ENCODE measurements around the gene RERE. TPM values are rescaled to one million over a fixed set of nuclear protein-coding genes. Genes with fewer than 3 reads are reported as not detected.
A peak's percentile ranks its signal among the peaks of the same experiment; 100 is the strongest.

RERE gene
- total and polyA plus RNA-seq, 4 donors = 116 to 434 (median 161) TPM

DNA sequence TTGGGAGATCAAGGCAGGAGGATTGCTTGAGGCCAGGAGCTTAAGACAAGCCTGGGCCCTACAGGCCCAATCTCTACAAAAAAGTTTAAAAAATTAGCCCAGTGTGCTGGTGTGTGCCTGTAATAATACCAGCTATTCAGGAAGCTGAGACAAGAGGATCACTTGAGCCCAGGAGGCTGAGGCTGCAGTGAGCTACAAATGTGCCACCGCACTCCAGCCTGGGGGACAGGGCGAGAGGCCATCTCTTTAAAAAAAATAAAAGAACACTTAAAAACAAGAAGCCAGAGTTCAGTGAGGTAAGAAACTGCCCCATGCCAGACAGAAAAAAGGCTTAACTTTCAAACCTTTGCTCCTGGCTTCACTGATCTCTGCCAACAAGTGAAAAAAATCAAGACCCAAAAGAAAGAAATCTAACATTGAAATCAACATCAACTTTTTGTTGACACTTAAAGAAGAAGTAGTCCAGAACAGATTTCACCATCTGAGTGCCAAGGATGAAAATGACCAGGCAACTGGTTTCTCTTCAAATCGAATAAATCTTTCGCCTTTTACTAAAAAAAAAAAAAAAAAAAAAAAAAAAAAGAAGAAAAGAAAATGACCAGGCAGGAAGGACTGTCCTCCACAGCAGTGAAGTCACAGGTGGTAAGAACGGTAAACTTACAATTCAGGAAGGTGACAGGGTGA is 448.3 kb downstream of the RERE start:
- H3K4me3 ChIP-seq (ENCODE audit: low read depth, low read length) = no peak overlapping the region
- H3K9me3 ChIP-seq (ENCODE audit: control insufficient read depth, insufficient read depth, low read length) = no peaks in the 10 kb centered on the region
- 47% methylated on average over 3 of the region's 5 CpGs for WGBS (ENCODE audit: insufficient coverage)
- DNase-seq (ENCODE audit: low read depth in 4 of 6, low spot score in 6 of 6) = peak in 1 of 6 donors; percentile 7
- peaks cover 82% of the 10 kb centered on the region for H3K4me1 ChIP-seq (ENCODE audit: control insufficient read depth, insufficient read depth, low read length)
- H3K27ac ChIP-seq (ENCODE audit: low read depth, low read length) = peak overlapping the region; percentile 87
- H3K27me3 ChIP-seq (ENCODE audit: control insufficient read depth, insufficient read depth, low read length) = no peaks in the 10 kb centered on the region
- peaks cover 27% of the 10 kb centered on the region for H3K36me3 ChIP-seq (ENCODE audit: control insufficient read depth, insufficient read depth, low read length)

DNA sequence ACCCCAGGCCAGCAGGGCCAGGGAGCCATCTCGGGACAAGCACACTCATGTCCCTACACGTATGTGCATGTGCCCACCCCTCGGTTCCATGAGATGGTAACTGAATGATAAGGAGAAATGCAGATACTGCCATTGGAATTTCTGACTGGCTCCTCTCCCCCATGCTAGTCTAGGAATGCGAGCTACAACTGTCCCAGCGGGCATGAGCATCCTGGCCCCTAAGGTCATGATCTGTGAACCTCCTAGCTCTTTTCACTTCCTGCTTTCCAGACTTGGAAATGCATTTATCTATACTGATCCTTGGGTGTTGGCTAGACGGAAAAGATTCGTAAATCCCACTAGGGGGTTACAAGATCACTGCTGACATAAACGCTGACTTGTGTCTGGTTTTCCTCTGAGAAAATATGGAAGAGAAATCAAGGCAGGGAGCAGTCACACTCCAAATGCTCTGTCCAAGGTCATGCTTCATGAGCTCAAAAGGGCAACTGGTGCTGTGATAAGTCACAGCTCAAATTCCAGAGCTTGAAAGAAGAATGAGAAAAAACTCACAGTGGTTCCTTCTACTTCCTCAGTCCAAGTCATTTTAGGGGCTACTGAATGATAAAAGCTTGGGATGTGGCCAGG is 449.8 kb downstream of the RERE start:
- Histone ChIP-seq H3K27ac (ENCODE audit: low read depth, low read length) (no peak overlapping the region), H3K9me3 (ENCODE audit: control insufficient read depth, insufficient read depth, low read length) (no peaks in the 10 kb centered on the region), H3K4me1 (ENCODE audit: control insufficient read depth, insufficient read depth, low read length) (peaks cover 81% of the 10 kb centered on the region), H3K36me3 (ENCODE audit: control insufficient read depth, insufficient read depth, low read length) (peaks cover 39% of the 10 kb centered on the region), H3K27me3 (ENCODE audit: control insufficient read depth, insufficient read depth, low read length) (no peaks in the 10 kb centered on the region), H3K4me3 (ENCODE audit: low read depth, low read length) (no peak overlapping the region)
- 94% methylated on average over 5 of the region's 8 CpGs for WGBS (ENCODE audit: insufficient coverage)
- DNase-seq (ENCODE audit: low read depth in 4 of 6, low spot score in 6 of 6) = no peak

DNA sequence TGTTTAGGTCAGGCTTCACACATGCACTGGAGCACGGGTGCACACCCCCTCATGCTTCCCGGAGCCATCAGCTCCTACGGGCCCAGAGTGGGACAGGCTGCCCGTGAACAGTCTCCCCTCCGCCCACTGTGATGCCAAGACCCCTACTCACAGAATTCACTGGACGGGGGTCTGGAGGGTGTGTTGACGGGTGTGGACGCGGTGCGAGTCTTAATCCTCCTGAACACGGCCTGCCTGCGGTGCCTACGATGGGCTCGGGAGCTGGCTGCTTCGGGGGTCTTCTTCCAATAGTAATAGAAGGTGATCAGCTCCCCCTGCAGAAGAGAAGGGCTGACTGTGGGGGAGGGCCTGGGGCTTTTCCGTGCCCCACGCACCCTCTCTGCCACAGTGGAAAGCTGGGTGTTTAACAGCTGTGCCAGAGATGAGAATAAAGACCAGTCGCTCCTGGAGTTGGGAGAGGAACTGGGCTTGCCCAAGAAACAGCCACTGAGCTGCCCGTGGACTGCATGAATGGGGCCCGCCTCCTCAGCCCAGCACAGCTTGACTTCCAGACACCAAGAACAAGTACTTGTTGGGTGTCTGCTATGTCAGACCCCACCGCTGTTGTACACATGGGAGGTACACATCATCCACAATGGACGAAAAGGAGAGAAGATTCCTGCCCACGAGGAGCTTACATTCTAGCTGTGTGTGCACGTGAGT is 451.6 kb downstream of the RERE start:
- Histone ChIP-seq H3K4me1 (ENCODE audit: control insufficient read depth, insufficient read depth, low read length) (peaks cover 69% of the 10 kb centered on the region), H3K4me3 (ENCODE audit: low read depth, low read length) (no peak overlapping the region), H3K36me3 (ENCODE audit: control insufficient read depth, insufficient read depth, low read length) (peaks cover 53% of the 10 kb centered on the region), H3K27ac (ENCODE audit: low read depth, low read length) (no peak overlapping the region), H3K9me3 (ENCODE audit: control insufficient read depth, insufficient read depth, low read length) (no peaks in the 10 kb centered on the region), H3K27me3 (ENCODE audit: control insufficient read depth, insufficient read depth, low read length) (no peaks in the 10 kb centered on the region)
- WGBS (ENCODE audit: insufficient coverage) = 94% methylated on average over 18 of the region's 24 CpGs
- no peak for DNase-seq (ENCODE audit: low read depth in 4 of 6, low spot score in 6 of 6)

DNA sequence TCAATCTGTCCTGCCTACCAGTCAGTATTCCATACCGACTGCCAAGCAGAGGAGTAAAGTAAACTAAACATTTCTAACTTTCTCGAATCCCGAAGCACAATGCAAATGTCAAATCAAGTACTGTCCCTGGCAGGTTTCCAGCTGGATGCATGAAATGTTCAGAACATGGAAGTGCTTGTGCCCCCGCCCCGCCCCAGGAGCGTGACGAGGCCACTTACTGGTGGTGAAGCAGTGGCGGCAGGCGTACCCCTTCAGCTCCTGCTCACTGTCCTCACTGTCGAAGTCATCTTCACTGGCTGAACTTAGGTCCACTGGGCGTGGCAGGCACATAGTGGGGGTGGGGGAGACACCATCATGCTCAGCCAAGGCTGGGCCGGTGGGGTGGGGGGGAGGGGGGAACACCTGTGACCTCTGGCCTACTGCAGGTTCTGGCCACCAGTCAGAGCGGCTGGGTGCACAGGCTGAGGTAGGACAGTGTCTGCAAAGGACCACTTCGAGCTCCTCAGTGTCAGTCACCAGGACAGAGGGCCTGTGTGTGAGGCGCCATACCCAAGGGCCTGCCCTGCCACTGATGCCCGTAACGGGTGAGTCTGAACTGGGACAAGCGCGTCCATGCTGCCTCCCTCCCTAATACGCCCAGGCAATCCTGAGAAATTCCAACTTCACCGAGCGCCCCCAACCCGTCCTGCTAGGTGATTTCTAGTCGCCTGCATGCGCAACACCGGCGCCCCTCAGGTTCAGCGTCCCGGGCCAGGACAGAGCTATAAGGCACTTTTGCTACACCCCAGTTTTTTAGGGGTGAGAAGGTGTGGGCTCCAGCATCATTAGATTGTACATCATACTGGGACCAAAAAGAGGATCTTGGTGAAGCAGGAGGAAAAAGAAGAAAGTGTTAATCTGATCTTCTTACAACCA is 452.7 kb downstream of the RERE start:
- peak in 1 of 6 donors; percentile 14 for DNase-seq (ENCODE audit: low read depth in 4 of 6, low spot score in 6 of 6)
- peaks cover 64% of the 10 kb centered on the region for H3K36me3 ChIP-seq (ENCODE audit: control insufficient read depth, insufficient read depth, low read length)
- H3K4me3 ChIP-seq (ENCODE audit: low read depth, low read length) = no peak overlapping the region
- peak overlapping the region; percentile 10 for H3K27ac ChIP-seq (ENCODE audit: low read depth, low read length)
- H3K27me3 ChIP-seq (ENCODE audit: control insufficient read depth, insufficient read depth, low read length) = no peaks in the 10 kb centered on the region
- 88% methylated on average over 22 of the region's 29 CpGs for WGBS (ENCODE audit: insufficient coverage)
- H3K4me1 ChIP-seq (ENCODE audit: control insufficient read depth, insufficient read depth, low read length) = peaks cover 63% of the 10 kb centered on the region
- H3K9me3 ChIP-seq (ENCODE audit: control insufficient read depth, insufficient read depth, low read length) = no peaks in the 10 kb centered on the region

DNA sequence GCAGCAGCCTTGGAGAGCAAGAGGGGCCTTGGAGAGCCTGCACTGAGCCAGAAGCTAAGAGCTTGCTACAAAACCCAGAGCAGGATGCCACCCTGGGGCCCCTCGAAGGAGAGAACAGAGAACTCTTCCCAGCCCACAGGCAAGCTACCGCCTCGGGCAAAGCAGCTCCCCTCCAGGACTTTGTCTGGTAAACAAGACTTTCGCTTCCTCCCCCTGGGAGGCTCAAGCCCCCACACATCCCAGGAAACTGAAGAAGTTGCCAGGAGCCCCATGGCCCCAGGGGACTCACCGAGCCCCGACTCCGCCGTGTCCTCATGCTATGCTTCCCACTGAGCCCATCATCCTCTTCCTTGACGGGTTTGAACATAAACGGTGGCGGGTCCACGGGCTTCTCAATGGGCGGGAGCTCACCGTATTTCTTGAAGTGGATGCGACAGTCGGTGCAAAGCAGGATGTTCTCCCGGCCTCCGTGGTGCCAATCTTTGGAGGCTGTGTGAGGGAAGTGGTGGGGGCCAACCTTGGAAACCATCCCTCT is 453.6 kb downstream of the RERE start:
- WGBS (ENCODE audit: insufficient coverage) = 46% methylated on average over 15 of the region's 18 CpGs

DNA sequence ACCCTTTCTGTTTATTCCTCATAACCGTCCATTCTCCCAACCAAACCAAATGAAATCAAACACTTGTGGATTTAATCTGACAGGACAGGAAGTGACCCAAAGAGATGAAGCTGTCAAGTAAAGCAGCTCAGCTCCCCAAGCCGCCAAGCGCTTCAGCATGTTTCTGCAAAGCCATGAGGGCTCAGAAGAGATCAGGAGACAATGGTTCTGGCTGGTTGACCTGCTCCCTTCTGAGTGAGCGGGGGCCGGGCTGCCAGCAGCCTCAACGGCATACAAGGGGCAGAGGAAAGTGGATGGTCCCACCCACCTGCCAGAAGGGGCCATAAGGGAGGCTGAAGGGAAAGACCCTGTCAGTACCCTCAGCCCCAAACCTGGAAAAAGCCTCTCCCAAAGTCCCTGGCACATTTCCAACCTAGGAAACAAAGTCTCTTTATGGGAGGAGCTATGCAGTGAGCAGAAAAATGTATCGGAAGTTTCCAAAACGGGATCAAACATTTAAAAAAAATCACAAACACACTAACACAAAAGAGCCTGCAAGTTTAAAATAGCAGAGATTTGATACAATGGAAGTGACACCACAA is 454.2 kb downstream of the RERE start:
- H3K4me3 ChIP-seq (ENCODE audit: low read depth, low read length) = no peak overlapping the region
- peaks cover 53% of the 10 kb centered on the region for H3K4me1 ChIP-seq (ENCODE audit: control insufficient read depth, insufficient read depth, low read length)
- H3K36me3 ChIP-seq (ENCODE audit: control insufficient read depth, insufficient read depth, low read length) = peaks cover 79% of the 10 kb centered on the region
- peak in 2 of 6 donors; percentile 15 to 34 for DNase-seq (ENCODE audit: low read depth in 4 of 6, low spot score in 6 of 6)
- WGBS (ENCODE audit: insufficient coverage) = 65% methylated on average over 6 of the region's 8 CpGs
- no peaks in the 10 kb centered on the region for H3K9me3 ChIP-seq (ENCODE audit: control insufficient read depth, insufficient read depth, low read length)
- H3K27ac ChIP-seq (ENCODE audit: low read depth, low read length) = peak overlapping the region; percentile 25
- no peaks in the 10 kb centered on the region for H3K27me3 ChIP-seq (ENCODE audit: control insufficient read depth, insufficient read depth, low read length)

More for the DNA sequence above, 453.6 kb downstream of the RERE start:
- H3K9me3 ChIP-seq (ENCODE audit: control insufficient read depth, insufficient read depth, low read length) = no peaks in the 10 kb centered on the region
- peaks cover 73% of the 10 kb centered on the region for H3K36me3 ChIP-seq (ENCODE audit: control insufficient read depth, insufficient read depth, low read length)
- no peak for DNase-seq (ENCODE audit: low read depth in 4 of 6, low spot score in 6 of 6)
- no peak overlapping the region for H3K4me3 ChIP-seq (ENCODE audit: low read depth, low read length)
- H3K27ac ChIP-seq (ENCODE audit: low read depth, low read length) = no peak overlapping the region
- no peaks in the 10 kb centered on the region for H3K27me3 ChIP-seq (ENCODE audit: control insufficient read depth, insufficient read depth, low read length)
- peaks cover 58% of the 10 kb centered on the region for H3K4me1 ChIP-seq (ENCODE audit: control insufficient read depth, insufficient read depth, low read length)

DNA sequence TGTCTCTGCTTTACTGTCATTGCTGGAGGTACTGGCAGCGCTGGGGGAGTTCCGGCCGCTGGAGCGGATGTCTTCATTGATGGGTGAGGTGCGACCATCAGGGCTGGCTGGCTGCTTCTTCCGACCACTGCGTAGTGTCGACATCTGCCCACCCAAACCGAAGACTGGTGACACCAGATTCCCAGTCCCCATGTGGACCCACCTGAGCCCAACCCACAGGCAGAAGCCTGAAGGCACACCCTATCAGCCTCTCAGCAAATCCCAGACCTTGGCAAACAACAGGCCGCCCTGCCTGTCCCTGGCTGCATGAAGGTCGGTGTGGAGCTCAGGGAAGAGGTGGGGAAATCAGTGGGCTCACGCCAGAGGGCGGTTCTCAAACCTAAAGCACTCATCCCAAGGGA is 454.7 kb downstream of the RERE start:
- H3K27me3 ChIP-seq (ENCODE audit: control insufficient read depth, insufficient read depth, low read length) = no peaks in the 10 kb centered on the region
- H3K9me3 ChIP-seq (ENCODE audit: control insufficient read depth, insufficient read depth, low read length) = no peaks in the 10 kb centered on the region
- H3K4me3 ChIP-seq (ENCODE audit: low read depth, low read length) = no peak overlapping the region
- peaks cover 49% of the 10 kb centered on the region for H3K4me1 ChIP-seq (ENCODE audit: control insufficient read depth, insufficient read depth, low read length)
- WGBS (ENCODE audit: insufficient coverage) = 93% methylated on average over 13 of the region's 13 CpGs
- H3K36me3 ChIP-seq (ENCODE audit: control insufficient read depth, insufficient read depth, low read length) = peaks cover 85% of the 10 kb centered on the region
- peak overlapping the region; percentile 25 for H3K27ac ChIP-seq (ENCODE audit: low read depth, low read length)
- DNase-seq (ENCODE audit: low read depth in 4 of 6, low spot score in 6 of 6) = no peak

DNA sequence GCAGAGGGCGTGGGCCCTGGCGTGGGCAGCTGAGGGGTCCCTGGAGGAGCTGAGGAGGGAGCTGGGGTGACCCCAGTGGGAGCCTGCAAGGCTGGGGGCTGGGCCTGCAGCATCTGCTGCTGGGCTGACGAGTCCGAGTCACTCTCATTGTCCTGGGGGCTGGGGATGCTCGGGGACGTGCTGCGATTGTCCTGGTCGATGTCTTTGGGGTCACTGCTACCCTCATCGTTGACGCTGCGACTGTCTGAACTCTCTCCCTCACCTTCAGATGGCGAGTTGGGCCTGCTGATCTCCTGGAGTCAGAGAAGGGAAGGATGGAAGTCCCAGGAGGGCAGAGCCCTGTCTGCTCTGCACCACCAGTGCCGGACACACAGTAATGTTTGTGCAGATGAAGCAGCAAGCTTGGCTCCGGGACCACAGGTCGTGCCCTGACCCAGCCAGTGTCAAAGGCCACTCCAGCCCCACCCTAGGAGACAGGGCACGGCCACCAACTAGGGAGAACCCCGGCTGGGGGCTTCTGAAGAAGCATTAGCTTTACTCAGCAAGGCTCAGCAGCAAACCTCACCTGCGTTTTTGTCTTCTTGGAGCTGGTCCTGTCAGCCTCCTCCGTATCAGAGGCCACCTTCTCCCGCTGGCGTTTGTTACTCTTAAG is 456.1 kb downstream of the RERE start:
- WGBS (ENCODE audit: insufficient coverage) = 91% methylated on average over 14 of the region's 21 CpGs
- Histone ChIP-seq H3K27ac (ENCODE audit: low read depth, low read length) (no peak overlapping the region), H3K4me1 (ENCODE audit: control insufficient read depth, insufficient read depth, low read length) (peaks cover 41% of the 10 kb centered on the region), H3K36me3 (ENCODE audit: control insufficient read depth, insufficient read depth, low read length) (peaks cover 97% of the 10 kb centered on the region), H3K27me3 (ENCODE audit: control insufficient read depth, insufficient read depth, low read length) (no peaks in the 10 kb centered on the region), H3K4me3 (ENCODE audit: low read depth, low read length) (no peak overlapping the region), H3K9me3 (ENCODE audit: control insufficient read depth, insufficient read depth, low read length) (no peaks in the 10 kb centered on the region)
- no peak for DNase-seq (ENCODE audit: low read depth in 4 of 6, low spot score in 6 of 6)
